ENCODE results near the gene PITPNM2.

PITPNM2 gene

GRCh38 chr12:123150744-123151456, at the start of gene PITPNM2:
Gene PITPNM2 (minus strand): TSS chr12:123151090. CDS start chr12:123034590, 116,500 bp downstream.
- peak in 20 of 51 donors; percentile 11 to 67 (median 32) for DNase-seq

- no peak for DNase-seq
Measured at GRCh38 chr12:123200414-123200813, 49.5 kb upstream of the PITPNM2 start.

- DNase-seq: no peak
Measured at GRCh38 chr12:123199936-123200335, 49.0 kb upstream of the PITPNM2 start.

GRCh38 chr12:123187637-123188036, 36.7 kb upstream of the PITPNM2 start:
- no peak for DNase-seq

GRCh38 chr12:123180171-123180570, 29.3 kb upstream of the PITPNM2 start:
- no peak for DNase-seq

GRCh38 chr12:123171967-123172366, 21.1 kb upstream of the PITPNM2 start:
- DNase-seq: no peak

GRCh38 chr12:123167329-123167728, 16.4 kb upstream of the PITPNM2 start:
- no peak for DNase-seq

GRCh38 chr12:123165537-123165936, 14.6 kb upstream of the PITPNM2 start:
- no peak for DNase-seq

- no peak for DNase-seq
Measured at GRCh38 chr12:123164710-123165261, 13.9 kb upstream of the PITPNM2 start.

- no peak for DNase-seq
Measured at GRCh38 chr12:123164222-123164621, 13.3 kb upstream of the PITPNM2 start.

- no peak for DNase-seq
Measured at GRCh38 chr12:123163227-123163626, 12.3 kb upstream of the PITPNM2 start.

GRCh38 chr12:123160801-123161487, 10.1 kb upstream of the PITPNM2 start:
- DNase-seq: no peak

GRCh38 chr12:123153906-123154305, 3.0 kb upstream of the PITPNM2 start:
- DNase-seq: no peak

- DNase-seq: no peak
Measured at GRCh38 chr12:123152833-123153232, 1.9 kb upstream of the PITPNM2 start.

GRCh38 chr12:123151457-123152454, 866 bp upstream of the PITPNM2 start:
- peak in 2 of 51 donors; percentile 39 to 59 for DNase-seq

GRCh38 chr12:123150275-123150743, 581 bp downstream of the PITPNM2 start:
- peak in 7 of 51 donors; percentile 14 to 44 (median 23) for DNase-seq

GRCh38 chr12:123149501-123150274, 1.2 kb downstream of the PITPNM2 start:
- DNase-seq: peak in 1 of 51 donors; percentile 44

- no peak for DNase-seq
Measured at GRCh38 chr12:123149088-123149487, 1.8 kb downstream of the PITPNM2 start.

GRCh38 chr12:123148655-123149054, 2.2 kb downstream of the PITPNM2 start:
- DNase-seq: no peak

- DNase-seq: no peak
Measured at GRCh38 chr12:123148223-123148622, 2.7 kb downstream of the PITPNM2 start.
